Aorta (tissue), 5 donors: ENCODE results near the gene APOL4. TPM values are rescaled to one million over a fixed set of nuclear protein-coding genes. Genes with fewer than 3 reads are reported as not detected.

ENCODE experiments used
- ATAC-seq: fragments of 200-7000 bp; cut with Tn5 transposase; one replicate; pipeline ENCODE4 v1.9.1; 2022; ENCODE audit warnings: moderate library complexity; ENCODE audit not compliant: low FRiP score
- DNase-seq, 2 donors: peaks; one replicate each; pipeline ENCODE4 v3.0.0-alpha.2; 2020
- H3K27ac ChIP-seq, 2 donors: one replicate each; pipeline ENCODE4 v1.5.1; 2013; ENCODE audit warnings: low read length in 2 of 2, mild to moderate bottlenecking in 2 of 2, moderate library complexity in 2 of 2, control low read depth in 1 of 2, inconsistent platforms in 1 of 2, low read depth in 1 of 2
- H3K27me3 ChIP-seq, 2 donors: one replicate each; pipeline ENCODE4 v1.6.1; 2013; ENCODE audit warnings: control low read depth in 1 of 2, low read length in 1 of 2, mild to moderate bottlenecking in 1 of 2, moderate library complexity in 1 of 2; ENCODE audit not compliant: insufficient read depth in 2 of 2, control insufficient read depth in 1 of 2
- H3K36me3 ChIP-seq, 2 donors: one replicate each; pipeline ENCODE4 v1.6.1; 2013; ENCODE audit warnings: control low read depth in 1 of 2, low read length in 1 of 2, mild to moderate bottlenecking in 1 of 2; ENCODE audit not compliant: insufficient read depth in 2 of 2, control insufficient read depth in 1 of 2
- H3K4me1 ChIP-seq, 2 donors: one replicate each; pipeline ENCODE4 v1.6.1; 2013; ENCODE audit warnings: low read length in 2 of 2, control low read depth in 1 of 2, mild to moderate bottlenecking in 1 of 2, moderate library complexity in 1 of 2; ENCODE audit not compliant: insufficient read depth in 2 of 2, control insufficient read depth in 1 of 2
- H3K4me3 ChIP-seq, 2 donors: one replicate each; pipeline ENCODE4 v1.5.1; 2013; ENCODE audit warnings: low read length in 2 of 2, control low read depth in 1 of 2, mild to moderate bottlenecking in 1 of 2
- H3K9me3 ChIP-seq: one replicate; pipeline ENCODE4 v1.6.1; 2013; ENCODE audit warnings: mild to moderate bottlenecking, low read length; ENCODE audit not compliant: control insufficient read depth
- WGBS, 2 donors: extraction: QIAGEN DNeasy Blood & Tissue Kit; methylation state at CpG; one replicate each; pipeline ENCODE4 v1.1.7; 2013; 5-methylcytosine and 5-hydroxymethylcytosine counted together
- intact Hi-C, 2 donors: fragments of 100-400 bp; cut with DNase I; formaldehyde crosslinking; loops; one replicate each; pipeline versions ENCODE4 v1.14.2 to v1.15.0; 2022
- polyA plus RNA-seq, 2 donors: library from polyadenylated mRNA; stranded (reverse); fragments of 200-250 nt; gene quantifications; one replicate each; pipeline ENCODE4 v1.2.3, GENCODE V29; 2013
- total RNA-seq, 2 donors: library from RNA; stranded (reverse); fragmentation: NEBNext Ultra II Directional; extraction: Animal tissue kit (Norgen Biotek cat#: 25700); gene quantifications; one replicate each; pipeline ENCODE4 v1.2.1, GENCODE V29; 2021
- donor health status: healthy with polysubstance abuse.
- donor health status: Bipolar disorder and iron deficiency.
- donor health status: DM: no; HTN: no; CAD: no.
- donor health status: DM: no; HTN: no; CAD: no.
- donor health status: DM: yes; HTN: yes; CAD: no.

Gene APOL4
- total and polyA plus RNA-seq, 4 donors = 0.82 to 10.5 (median 4.4) TPM

GRCh38 chr22:36197065-36197440 is 4.6 kb downstream of the APOL4 start:
- H3K27me3 ChIP-seq = no peaks in the 10 kb centered on the region
- H3K4me3 ChIP-seq = no peak overlapping the region
- DNase-seq (peak; percentile 66 to 80), ATAC-seq (no peak)
- H3K27ac ChIP-seq = no peak overlapping the region
- H3K36me3 ChIP-seq = no peaks in the 10 kb centered on the region
- WGBS, 2 donors = 45 to 49% methylated on average over 5 of the region's 5 CpGs
- no peaks in the 10 kb centered on the region for H3K4me1 ChIP-seq
- no peaks in the 10 kb centered on the region for H3K9me3 ChIP-seq
- intact Hi-C loops = loop anchor here in 1 of 2 donors (5.0 kb wide), 2 partner anchors 40 to 80 kb away; partner anchors contain the start of gene APOL2

- Histone ChIP-seq H3K4me3 (no peak overlapping the region), H3K9me3 (no peaks in the 10 kb centered on the region), H3K27me3 (no peaks in the 10 kb centered on the region), H3K36me3 (no peaks in the 10 kb centered on the region), H3K4me1 (no peaks in the 10 kb centered on the region), H3K27ac (no peak overlapping the region)
- DNase-seq (no peak), ATAC-seq (no peak)
- 69 to 70% methylated on average over 6 of the region's 6 CpGs for WGBS, 2 donors
- intact Hi-C loops = loop anchor here in 1 of 2 donors (5.0 kb wide), 2 partner anchors 41 to 81 kb away; partner anchors contain the start of gene APOL2
These were observed 5.2 kb downstream of the APOL4 start for GRCh38 chr22:36196254-36197064.

GRCh38 chr22:36194971-36195370 is 6.6 kb downstream of the APOL4 start:
- H3K27ac ChIP-seq = no peak overlapping the region
- H3K36me3 ChIP-seq = no peaks in the 10 kb centered on the region
- no peak overlapping the region for H3K4me3 ChIP-seq
- DNase-seq (peak in 1 of 2 donors; percentile 78), ATAC-seq (peak; percentile 74)
- 46 to 52% methylated on average over 5 of the region's 5 CpGs for WGBS, 2 donors
- intact Hi-C loops = loop anchor here (2.0 to 5.0 kb wide), 4 partner anchors 42 to 292 kb away; partner anchors contain the start of gene APOL2 (in 1 of the 2)
- H3K27me3 ChIP-seq = no peaks in the 10 kb centered on the region
- no peaks in the 10 kb centered on the region for H3K9me3 ChIP-seq
- no peaks in the 10 kb centered on the region for H3K4me1 ChIP-seq

- Histone ChIP-seq H3K4me3 (no peak overlapping the region), H3K27ac (no peak overlapping the region), H3K27me3 (no peaks in the 10 kb centered on the region), H3K4me1 (no peaks in the 10 kb centered on the region), H3K9me3 (no peaks in the 10 kb centered on the region), H3K36me3 (no peaks in the 10 kb centered on the region)
- 77 to 78% methylated on average over 2 of the region's 2 CpGs for WGBS, 2 donors
- ATAC-seq (no peak), DNase-seq (no peak)
- intact Hi-C loops = loop anchor here (2.0 to 5.0 kb wide), 2 partner anchors 292 to 293 kb away; no protein-coding TSS in a partner anchor
These were observed 7.2 kb downstream of the APOL4 start for GRCh38 chr22:36194385-36194784.

- intact Hi-C loops = loop anchor here in 1 of 2 donors (5.0 kb wide), 1 partner anchor 294 kb away; no protein-coding TSS in a partner anchor
- no peaks in the 10 kb centered on the region for H3K4me1 ChIP-seq
- 67 to 86% methylated on average over 3 of the region's 3 CpGs for WGBS, 2 donors
- no peak for ATAC-seq
- H3K36me3 ChIP-seq = no peaks in the 10 kb centered on the region
- DNase-seq = no peak
- H3K27me3 ChIP-seq = no peaks in the 10 kb centered on the region
- no peaks in the 10 kb centered on the region for H3K9me3 ChIP-seq
- H3K27ac ChIP-seq = no peak overlapping the region
- H3K4me3 ChIP-seq = no peak overlapping the region
These were observed 8.0 kb downstream of the APOL4 start for GRCh38 chr22:36193577-36193976.

- no peak for DNase-seq
- no peak for ATAC-seq
- no peaks in the 10 kb centered on the region for H3K4me1 ChIP-seq
- intact Hi-C loops = loop anchor here in 1 of 2 donors (5.0 kb wide), 1 partner anchor 294 kb away; no protein-coding TSS in a partner anchor
- no peaks in the 10 kb centered on the region for H3K36me3 ChIP-seq
- H3K27me3 ChIP-seq = no peaks in the 10 kb centered on the region
- H3K4me3 ChIP-seq = no peak overlapping the region
- no peaks in the 10 kb centered on the region for H3K9me3 ChIP-seq
- no peak overlapping the region for H3K27ac ChIP-seq
- WGBS, 2 donors = 87 to 89% methylated on average over 3 of the region's 3 CpGs
These were observed 8.4 kb downstream of the APOL4 start for GRCh38 chr22:36193171-36193570.

- Histone ChIP-seq H3K27me3 (no peaks in the 10 kb centered on the region), H3K36me3 (no peaks in the 10 kb centered on the region), H3K27ac (no peak overlapping the region), H3K4me3 (no peak overlapping the region), H3K4me1 (no peaks in the 10 kb centered on the region), H3K9me3 (no peaks in the 10 kb centered on the region)
- ATAC-seq (no peak), DNase-seq (no peak)
- intact Hi-C loops = loop anchor here in 1 of 2 donors (5.0 kb wide), 1 partner anchor 295 kb away; no protein-coding TSS in a partner anchor
- 64 to 65% methylated on average over 4 of the region's 4 CpGs for WGBS, 2 donors
These were observed 9.1 kb downstream of the APOL4 start for GRCh38 chr22:36192542-36192941.

- H3K4me3 ChIP-seq = no peak overlapping the region
- H3K4me1 ChIP-seq = no peaks in the 10 kb centered on the region
- 40 to 51% methylated on average over 17 of the region's 17 CpGs for WGBS, 2 donors
- H3K27ac ChIP-seq = no peak overlapping the region
- no peaks in the 10 kb centered on the region for H3K27me3 ChIP-seq
- DNase-seq (peak; percentile 80 to 84), ATAC-seq (peak; percentile 75)
- H3K36me3 ChIP-seq = no peaks in the 10 kb centered on the region
- no peaks in the 10 kb centered on the region for H3K9me3 ChIP-seq
- intact Hi-C loops = loop anchor here in 1 of 2 donors (5.0 kb wide), 1 partner anchor 296 kb away; no protein-coding TSS in a partner anchor
These were observed 10.3 kb downstream of the APOL4 start for GRCh38 chr22:36191106-36191836.
